Neural cell (in vitro differentiated cells): Measurements from ENCODE around the gene ADGB. TPM values are rescaled to one million over a fixed set of nuclear protein-coding genes. Genes with fewer than 3 reads are reported as not detected.

Source experiments
- H2AFZ ChIP-seq: fragments of 200-600, 300-800 bp; sonication (generic), shearing (Covaris generic); 2 replicates; pipeline ENCODE4 v1.6.0; 2014; ENCODE audit warnings: low read depth, mild to moderate bottlenecking, antibody characterized with exemption, low read length, moderate library complexity
- H3F3A ChIP-seq: fragments of 200-600 bp; shearing (Covaris generic); 2 replicates; pipeline ENCODE4 v1.6.1; 2016; ENCODE audit warnings: mild to moderate bottlenecking, moderate library complexity, mixed read lengths, antibody characterized with exemption, low read length; ENCODE audit not compliant: insufficient read depth, poor library complexity, severe bottlenecking
- H3K27ac ChIP-seq: fragments of 200-600, 300-800 bp; sonication (generic), shearing (Covaris generic); 2 replicates; pipeline ENCODE4 v1.5.1; 2014; ENCODE audit warnings: mild to moderate bottlenecking, low read length, moderate library complexity
- H3K27me3 ChIP-seq: fragments of 300-800, 200-600 bp; sonication (generic), shearing (Covaris generic); 2 replicates; pipeline ENCODE4 v1.6.0; 2014; ENCODE audit warnings: mild to moderate bottlenecking, low read depth, low read length, moderate library complexity; ENCODE audit not compliant: insufficient read depth
- H3K36me3 ChIP-seq: fragments of 300-800, 200-600 bp; sonication (generic), shearing (Covaris generic); 2 replicates; pipeline ENCODE4 v1.5.1; 2014; ENCODE audit warnings: mild to moderate bottlenecking, antibody characterized with exemption, low read length, moderate library complexity; ENCODE audit not compliant: insufficient read depth
- H3K4me2 ChIP-seq: fragments of 300-800, 200-600 bp; sonication (generic), shearing (Covaris generic); 2 replicates; pipeline ENCODE4 v1.6.0; 2014; ENCODE audit warnings: mild to moderate bottlenecking, low read length
- H3K4me3 ChIP-seq: fragments of 300-800, 200-600 bp; sonication (generic), shearing (Covaris generic); 2 replicates; pipeline ENCODE4 v1.5.1; 2014; ENCODE audit warnings: mild to moderate bottlenecking, low read length, moderate library complexity
- H3K79me2 ChIP-seq: fragments of 200-600 bp; shearing (Covaris generic); replicated peaks from 2 replicates; pipeline ENCODE4 v1.6.0; 2014; ENCODE audit warnings: mild to moderate bottlenecking, low read length, moderate library complexity; ENCODE audit not compliant: insufficient read depth
- H3K9ac ChIP-seq: fragments of 300-800, 200-600 bp; sonication (generic), shearing (Covaris generic); 2 replicates; pipeline ENCODE4 v1.6.1; 2016; ENCODE audit warnings: mild to moderate bottlenecking, low read length, mixed read lengths
- H3K9me2 ChIP-seq: fragments of 200-600 bp; shearing (Covaris generic); 2 replicates; pipeline ENCODE4 v1.6.1; 2016; ENCODE audit warnings: mild to moderate bottlenecking, low read length, mixed read lengths; ENCODE audit not compliant: insufficient read depth
- H3K9me3 ChIP-seq: fragments of 200-600, 300-800 bp; sonication (generic), shearing (Covaris generic); 2 replicates; pipeline ENCODE4 v1.6.1; 2016; ENCODE audit warnings: mild to moderate bottlenecking, mixed run types, low read length, moderate library complexity, mixed read lengths
- H4K20me1 ChIP-seq: fragments of 200-600 bp; shearing (Covaris generic); 2 replicates; pipeline ENCODE4 v1.6.1; 2016; ENCODE audit warnings: mild to moderate bottlenecking, mixed run types; ENCODE audit not compliant: insufficient read depth
- EP300 ChIP-seq: fragments of 450-650 bp; conservative IDR thresholded peaks from 2 replicates; pipeline ENCODE4 v1.6.1; 2014; ENCODE audit warnings: antibody characterized with exemption, mild to moderate bottlenecking, moderate library complexity; ENCODE audit not compliant: poor library complexity, severe bottlenecking
- EZH2 ChIP-seq: fragments of 200-600, 300-800 bp; shearing (Covaris generic), sonication (generic); IDR thresholded peaks from 2 replicates; pipeline ENCODE4 v1.6.1; 2014; ENCODE audit warnings: antibody characterized with exemption, low read length, borderline replicate concordance, mild to moderate bottlenecking; ENCODE audit not compliant: insufficient read depth, poor library complexity, severe bottlenecking
- MXI1 ChIP-seq: fragments of 450-650 bp; conservative IDR thresholded peaks from 2 replicates; pipeline ENCODE4 v1.6.1; 2014; ENCODE audit warnings: antibody characterized with exemption, mild to moderate bottlenecking; ENCODE audit not compliant: poor library complexity, severe bottlenecking
- POLR2AphosphoS5 ChIP-seq: IDR thresholded peaks from 2 replicates; pipeline ENCODE4 v1.6.1; 2012
- RAD21 ChIP-seq: fragments of 450-650 bp; conservative IDR thresholded peaks from 2 replicates; pipeline ENCODE4 v1.6.1; 2014; ENCODE audit warnings: antibody characterized with exemption, mild to moderate bottlenecking, moderate library complexity
- REST ChIP-seq: IDR thresholded peaks from 2 replicates; pipeline ENCODE4 v1.6.1; 2012; ENCODE audit warnings: borderline replicate concordance
- SMC3 ChIP-seq: fragments of 450-650 bp; conservative IDR thresholded peaks from 2 replicates; pipeline ENCODE4 v1.6.1; 2014; ENCODE audit warnings: antibody characterized with exemption, mild to moderate bottlenecking, moderate library complexity; ENCODE audit not compliant: poor library complexity
- TAF1 ChIP-seq: IDR thresholded peaks from 2 replicates; pipeline ENCODE4 v1.6.1; 2012; ENCODE audit warnings: low read depth
- polyA plus RNA-seq: library from polyadenylated mRNA; depleted of rRNA; stranded (reverse); fragments of >200 nt; gene quantifications from 2 replicates; pipeline ENCODE4 v1.2.3, GENCODE V29; 2014
- TF ChIP-seq, protein P1 (sequence below): fragments of 450-650 bp; IDR thresholded peaks from 2 replicates; pipeline ENCODE4 v1.5.1; 2014; ENCODE audit warnings: antibody characterized with exemption, mild to moderate bottlenecking, moderate library complexity; ENCODE audit not compliant: poor library complexity, severe bottlenecking

Gene ADGB
- polyA plus RNA-seq, 1 donor from 2014 or later: not detected

DNA sequence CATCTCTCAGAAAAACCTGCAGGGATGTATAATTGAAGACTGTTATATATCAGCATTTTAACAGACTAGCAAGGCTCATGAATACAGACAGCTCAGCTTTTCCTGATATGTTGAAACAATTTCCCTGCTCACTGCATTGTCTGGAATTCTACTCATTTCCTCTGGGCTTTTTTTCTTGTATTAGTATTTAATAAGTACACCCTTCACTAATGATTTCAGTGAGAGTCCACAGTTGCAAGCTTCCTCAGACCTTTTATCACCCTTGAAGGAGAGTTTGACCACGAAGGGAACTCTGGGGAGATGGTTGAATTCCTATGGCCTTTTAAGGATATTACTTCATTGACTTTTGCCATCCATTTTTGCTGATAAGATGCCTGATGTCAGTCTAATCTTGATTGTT lies 248.7 kb downstream of the ADGB start:
- TF ChIP-seq POLR2AphosphoS5 (no peak), TAF1 (no peak), EP300 (no peak), EZH2 (no peak), RAD21 (no peak), MXI1 (no peak), REST (no peak), SMC3 (no peak)
- TF ChIP-seq, protein P1, sequence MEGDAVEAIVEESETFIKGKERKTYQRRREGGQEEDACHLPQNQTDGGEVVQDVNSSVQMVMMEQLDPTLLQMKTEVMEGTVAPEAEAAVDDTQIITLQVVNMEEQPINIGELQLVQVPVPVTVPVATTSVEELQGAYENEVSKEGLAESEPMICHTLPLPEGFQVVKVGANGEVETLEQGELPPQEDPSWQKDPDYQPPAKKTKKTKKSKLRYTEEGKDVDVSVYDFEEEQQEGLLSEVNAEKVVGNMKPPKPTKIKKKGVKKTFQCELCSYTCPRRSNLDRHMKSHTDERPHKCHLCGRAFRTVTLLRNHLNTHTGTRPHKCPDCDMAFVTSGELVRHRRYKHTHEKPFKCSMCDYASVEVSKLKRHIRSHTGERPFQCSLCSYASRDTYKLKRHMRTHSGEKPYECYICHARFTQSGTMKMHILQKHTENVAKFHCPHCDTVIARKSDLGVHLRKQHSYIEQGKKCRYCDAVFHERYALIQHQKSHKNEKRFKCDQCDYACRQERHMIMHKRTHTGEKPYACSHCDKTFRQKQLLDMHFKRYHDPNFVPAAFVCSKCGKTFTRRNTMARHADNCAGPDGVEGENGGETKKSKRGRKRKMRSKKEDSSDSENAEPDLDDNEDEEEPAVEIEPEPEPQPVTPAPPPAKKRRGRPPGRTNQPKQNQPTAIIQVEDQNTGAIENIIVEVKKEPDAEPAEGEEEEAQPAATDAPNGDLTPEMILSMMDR: no peak
- H3K4me2 ChIP-seq: no peak overlapping the region
- no peak overlapping the region for H2AFZ ChIP-seq

DNA sequence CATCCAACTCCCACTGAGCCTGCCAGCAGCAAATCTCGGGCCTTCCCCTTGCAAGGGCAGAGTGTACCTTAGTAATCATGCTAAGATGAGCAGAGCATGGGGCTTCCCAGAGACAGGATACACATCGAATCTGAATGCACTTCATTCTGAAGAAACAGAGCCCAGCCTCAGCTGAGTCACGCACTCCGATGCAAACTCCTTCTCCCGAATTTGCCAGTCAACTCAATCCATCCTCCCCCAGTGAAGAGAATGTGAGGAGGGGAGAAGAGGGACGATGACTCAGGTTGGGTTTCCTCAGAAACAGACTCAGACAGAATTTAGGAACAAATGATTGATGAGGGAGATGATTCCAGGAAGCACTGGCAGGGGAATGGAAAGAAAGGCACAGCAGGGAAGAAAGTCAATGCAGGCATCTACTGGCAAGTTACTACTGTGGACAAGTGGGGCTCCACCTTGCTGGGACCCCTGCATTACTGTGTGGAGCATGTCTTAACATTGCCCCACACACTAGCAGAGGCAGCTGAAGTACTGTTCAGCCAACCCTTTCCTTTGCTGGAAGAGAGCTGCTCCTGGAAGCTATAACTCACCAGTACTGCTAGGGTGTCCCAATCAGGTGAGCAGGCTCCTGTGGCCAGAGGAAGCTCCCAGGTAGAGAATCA lies 251.6 kb downstream of the ADGB start:
- H3F3A ChIP-seq: no peaks in the 10 kb centered on the region
- no peaks in the 10 kb centered on the region for H3K9me3 ChIP-seq
- no peak overlapping the region for H3K4me3 ChIP-seq
- H3K36me3 ChIP-seq: no peaks in the 10 kb centered on the region
- H4K20me1 ChIP-seq: no peaks in the 10 kb centered on the region
- TF ChIP-seq REST (no peak), MXI1 (no peak), POLR2AphosphoS5 (no peak), EP300 (no peak), SMC3 (no peak), TAF1 (no peak), RAD21 (no peak), EZH2 (no peak)
- TF ChIP-seq, protein P1: no peak
- H3K79me2 ChIP-seq: no peaks in the 10 kb centered on the region
- H2AFZ ChIP-seq: no peak overlapping the region
- H3K9me2 ChIP-seq: no peaks in the 10 kb centered on the region
- H3K9ac ChIP-seq: no peak overlapping the region
- no peak overlapping the region for H3K4me2 ChIP-seq
- no peaks in the 10 kb centered on the region for H3K27me3 ChIP-seq
- no peak overlapping the region for H3K27ac ChIP-seq

More for the DNA sequence above, 248.7 kb downstream of the ADGB start:
- Histone ChIP-seq H3K27me3 (no peaks in the 10 kb centered on the region), H4K20me1 (no peaks in the 10 kb centered on the region), H3K27ac (no peak overlapping the region), H3K9me3 (no peaks in the 10 kb centered on the region), H3K4me3 (no peak overlapping the region), H3F3A (no peaks in the 10 kb centered on the region), H3K9ac (no peak overlapping the region), H3K36me3 (no peaks in the 10 kb centered on the region), H3K9me2 (no peaks in the 10 kb centered on the region), H3K79me2 (no peaks in the 10 kb centered on the region)
